ENCODE measurements around the gene DPP10.

GRCh38 chr2:114700440-114700839, 258.0 kb downstream of the DPP10 start:
- TF ChIP-seq CTCF (IDR thresholded peaks at IDR 0.05) (no peak), POLR2A (IDR thresholded peaks at IDR 0.05) (no peak), EP300 (IDR thresholded peaks at IDR 0.05) (no peak)
